HG03135 (cell line): ENCODE measurements around the gene CNOT3.
"Not testable (repeated sequence)": the region's sequence is repeated elsewhere in the genome, so short reads cannot be mapped to it uniquely, and the experiment has no call there.

Source experiments
- ATAC-seq: cut with Tn5 transposase; IDR thresholded peaks from one replicate; pipeline ENCODE4 v1.9.1; 2021; ENCODE audit warnings: mild to moderate bottlenecking, moderate library complexity; ENCODE audit not compliant: unreplicated experiment

CNOT3 gene

GRCh38 chr19:54165222-54165621 is 27.7 kb downstream of the CNOT3 start:
- no peak for ATAC-seq

DNA sequence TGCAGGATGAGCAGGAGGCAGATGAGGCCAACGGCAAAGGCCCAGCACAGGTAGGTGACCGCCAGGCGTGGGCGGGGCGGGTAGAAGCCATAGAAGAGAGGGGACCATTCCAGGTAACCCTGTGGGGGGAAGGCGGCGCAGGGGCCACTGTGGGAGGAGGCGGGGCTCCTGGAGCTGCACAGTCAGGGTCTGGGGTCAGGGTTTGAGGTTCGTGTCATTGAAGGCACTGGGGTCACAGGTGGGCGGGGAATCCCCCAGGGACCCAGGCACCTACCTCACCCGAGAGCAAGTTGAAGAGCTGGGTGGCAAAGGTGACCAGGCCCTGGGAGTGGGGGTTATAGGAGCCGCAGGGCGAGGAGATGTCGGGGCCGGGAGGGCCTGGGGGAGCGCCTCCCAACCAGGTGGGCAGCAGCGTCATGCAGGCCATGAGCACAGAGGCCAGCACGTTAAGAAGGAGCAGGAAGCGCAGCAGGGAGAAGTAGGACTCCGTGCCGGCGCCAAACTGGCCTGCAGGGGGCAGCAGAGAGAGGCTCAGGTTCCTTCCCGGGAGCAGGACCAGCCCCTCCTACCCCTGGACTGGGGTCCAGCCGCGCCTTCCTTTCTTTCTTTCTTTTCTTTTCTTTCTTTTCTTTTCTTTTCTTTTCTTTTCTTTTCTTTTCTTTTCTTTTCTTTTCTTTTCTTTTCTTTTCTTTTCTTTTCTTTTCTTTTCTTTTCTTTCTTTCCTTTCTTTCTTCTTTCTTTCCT is 30.8 kb downstream of the CNOT3 start:
- peak; percentile 58 for ATAC-seq

DNA sequence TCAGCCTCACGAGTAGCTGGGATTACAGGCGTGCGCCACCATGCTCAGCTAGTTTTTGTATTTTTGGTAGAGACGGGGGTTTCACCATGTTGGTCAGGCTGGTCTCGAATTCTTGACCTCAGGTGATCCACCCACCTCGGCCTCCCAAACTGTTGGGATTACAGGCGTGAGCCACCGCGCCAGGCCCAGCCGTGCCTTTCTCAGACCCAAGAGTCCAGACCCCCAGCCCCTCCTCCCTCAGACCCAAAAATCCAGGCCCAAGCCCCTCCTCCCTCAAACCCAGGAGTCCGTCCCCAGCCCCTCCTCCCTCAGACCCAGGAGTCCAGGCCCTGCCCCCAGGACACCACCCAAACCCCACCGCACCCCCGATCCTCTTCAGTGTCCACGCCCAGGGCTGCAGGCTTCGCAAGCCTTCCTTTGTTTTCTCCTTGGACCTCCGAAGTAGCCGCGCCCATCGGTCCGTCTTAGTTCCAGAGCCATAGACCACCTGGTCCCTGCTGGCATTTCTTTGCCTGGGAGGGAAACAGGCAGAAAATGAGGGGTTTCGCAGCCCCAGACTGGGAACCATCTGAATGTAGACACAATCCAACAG is 31.7 kb downstream of the CNOT3 start:
- no peak for ATAC-seq

GRCh38 chr19:54171736-54172431 is 34.3 kb downstream of the CNOT3 start:
- ATAC-seq = not testable (repeated sequence)

- no peak for ATAC-seq
Measured at GRCh38 chr19:54172471-54173358, 35.2 kb downstream of the CNOT3 start, which contains the start of gene TMC4. Gene TMC4 (minus strand): TSS chr19:54173160. CDS start chr19:54173117, 43 bp downstream.

DNA sequence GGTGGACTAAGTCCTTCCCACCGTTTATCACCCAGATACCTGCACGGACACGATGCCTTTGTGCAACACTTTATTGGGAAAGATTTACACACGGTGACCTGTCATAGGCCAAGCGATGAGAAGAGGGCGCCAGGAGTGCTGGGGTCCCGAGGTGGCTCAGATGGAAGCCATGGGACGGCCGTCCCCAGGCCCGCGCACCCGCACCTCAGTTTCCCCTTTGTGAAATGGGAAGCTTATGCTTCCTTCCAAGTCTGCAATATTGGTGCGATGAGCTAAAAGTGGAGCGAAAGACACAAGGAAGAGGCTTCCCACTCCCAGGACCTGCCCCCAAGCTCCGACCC is 35.8 kb downstream of the CNOT3 start:
- ATAC-seq = no peak

GRCh38 chr19:54173951-54174834 is 36.6 kb downstream of the CNOT3 start:
- ATAC-seq = no peak

GRCh38 chr19:54178581-54179261 is 41.2 kb downstream of the CNOT3 start:
- no peak for ATAC-seq

- ATAC-seq = no peak
Measured at GRCh38 chr19:54179262-54179852, 41.8 kb downstream of the CNOT3 start.

- ATAC-seq = no peak
Measured at GRCh38 chr19:54179921-54180461, 42.4 kb downstream of the CNOT3 start.

DNA sequence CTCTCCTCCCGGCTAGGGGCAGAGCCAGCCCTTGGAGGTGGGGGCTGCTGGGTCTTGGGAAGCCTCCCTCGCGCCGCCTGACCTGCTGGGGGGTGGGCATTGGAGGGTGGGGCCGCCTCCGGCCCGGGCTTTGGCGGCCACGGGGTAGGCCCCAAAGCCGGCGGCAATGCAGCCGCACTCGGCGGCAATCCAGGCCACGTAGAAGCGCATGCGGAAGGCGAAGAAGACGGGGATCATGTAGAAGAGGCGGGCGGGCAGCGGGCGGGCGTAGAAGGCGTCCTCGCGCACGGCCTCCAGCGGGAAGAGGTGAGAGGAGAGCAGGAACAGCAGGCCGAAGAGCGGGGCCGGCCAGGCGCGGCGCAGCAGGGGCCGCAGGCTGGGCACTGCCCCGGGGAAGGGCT is 43.1 kb downstream of the CNOT3 start:
- ATAC-seq = no peak

GRCh38 chr19:54181894-54182293 is 44.3 kb downstream of the CNOT3 start:
- not testable (repeated sequence) for ATAC-seq

GRCh38 chr19:54183431-54183830 is 45.9 kb downstream of the CNOT3 start:
- no peak for ATAC-seq

DNA sequence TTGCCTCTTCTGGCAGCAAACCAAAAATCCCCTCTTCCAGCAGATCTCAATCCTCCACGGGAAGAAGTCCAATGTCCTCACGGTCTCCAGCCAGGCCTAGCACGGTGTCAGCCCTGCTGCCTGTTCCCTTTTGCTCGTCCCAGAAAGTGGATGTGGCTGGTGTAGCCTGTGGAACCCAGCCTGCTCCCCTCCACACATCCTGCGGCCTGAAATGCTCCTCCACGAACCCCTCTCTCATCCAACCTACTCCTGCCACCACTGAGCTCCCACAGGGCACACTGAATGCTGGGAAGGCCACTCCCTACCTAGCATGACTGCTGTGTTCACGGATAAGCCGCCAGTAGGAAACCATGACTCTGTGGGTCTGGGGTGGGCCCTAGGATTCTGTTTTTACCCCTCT is 48.8 kb downstream of the CNOT3 start:
- no peak for ATAC-seq

DNA sequence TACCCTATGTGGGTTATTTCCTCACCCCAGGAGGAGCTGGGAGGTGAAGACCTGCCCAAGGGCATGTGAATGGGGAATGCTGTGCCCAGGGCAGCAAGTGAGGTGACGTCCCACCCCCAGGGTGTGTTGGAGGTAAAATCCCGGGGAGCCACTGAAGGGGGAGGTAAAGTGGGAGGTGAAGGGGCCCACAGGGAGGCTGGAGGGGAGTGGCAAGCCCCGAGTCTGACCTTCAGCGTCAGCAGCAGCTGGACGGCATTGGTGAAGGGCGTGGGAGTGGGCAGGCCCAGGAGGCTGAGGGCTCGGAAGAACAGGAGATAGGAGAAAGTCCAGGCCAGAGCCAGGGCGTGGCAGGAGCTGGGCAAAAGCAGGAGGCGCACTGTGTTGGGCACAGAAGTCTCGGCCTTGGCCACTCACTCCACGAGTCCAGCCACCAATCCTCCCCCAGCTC is 49.4 kb downstream of the CNOT3 start:
- ATAC-seq = no peak

- no peak for ATAC-seq
Measured at GRCh38 chr19:54188215-54188871, 50.8 kb downstream of the CNOT3 start.

DNA sequence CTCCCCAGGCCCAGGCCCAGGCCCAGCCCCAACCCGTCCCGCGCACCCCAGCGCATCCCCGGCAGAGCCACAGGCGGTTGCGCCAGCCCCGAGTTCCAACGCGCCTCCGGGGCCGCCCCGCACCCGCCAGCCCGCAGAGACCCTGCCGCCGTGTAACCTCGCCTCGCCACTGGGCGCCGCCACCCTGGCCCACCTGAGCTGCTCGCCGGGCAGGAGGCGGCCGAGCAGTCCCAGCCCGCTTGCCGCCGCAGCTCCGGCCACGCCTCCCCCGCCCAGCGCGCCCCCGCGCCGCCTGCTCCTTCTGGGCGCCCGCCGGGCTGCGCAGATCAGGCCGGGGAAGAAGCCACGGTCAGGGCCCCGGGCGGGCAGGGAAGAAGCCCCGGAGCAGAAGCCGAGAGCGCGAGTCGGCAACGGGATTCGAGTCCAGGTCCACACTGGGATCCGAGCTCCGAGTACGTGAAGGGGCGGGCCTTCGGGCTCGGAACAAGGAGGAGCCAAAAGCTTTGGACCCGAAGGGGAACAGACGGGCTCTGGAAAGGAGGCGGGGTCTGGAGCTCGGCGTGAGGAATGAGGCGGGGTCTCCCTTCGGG is 51.7 kb downstream of the CNOT3 start, which contains the start of gene MBOAT7:
TSS of gene MBOAT7 (minus strand) at position 436 of the 590 bp plus-strand sequence. CDS start 1,072 bp downstream, outside the sequence.
- peak; percentile 19 for ATAC-seq
